Measurements from ENCODE around the gene TRPC4. TPM values are rescaled to one million over a fixed set of nuclear protein-coding genes. Genes with fewer than 3 reads are reported as not detected.

The TRPC4 gene
- total RNA-seq (10 to 100 TPM in 2 of 5 donors, 1 to 10 TPM in 2, not detected in 1; 3.9 to 12.3 (median 10.5) TPM), polyA plus RNA-seq (under 1 TPM; 0.23 to 0.37 (median 0.31) TPM)
- long read RNA-seq, donor 1: 0 reads
- long read RNA-seq, donor 2: 0 reads
- long read RNA-seq, donor 3: 0 reads
- long read RNA-seq, donor 4: 0 reads
- long read RNA-seq, donor 5: 0 reads
- long read RNA-seq, donor 6, full-length matches to known transcripts: 1 of 1 reads
- long read RNA-seq, donor 6, partial matches to known transcripts: 0 of 1 reads
- long read RNA-seq, donor 6, other reads (novel, unspliced or antisense): 0 of 1 reads
- long read RNA-seq, donor 7, full-length matches to known transcripts: 2 of 2 reads
- long read RNA-seq, donor 7, partial matches to known transcripts: 0 of 2 reads
- long read RNA-seq, donor 7, other reads (novel, unspliced or antisense): 0 of 2 reads
- long read RNA-seq, donor 8: 0 reads
- long read RNA-seq, donor 9: 0 reads
- long read RNA-seq, donor 10, full-length matches to known transcripts: 1 of 1 reads
- long read RNA-seq, donor 10, partial matches to known transcripts: 0 of 1 reads
- long read RNA-seq, donor 10, other reads (novel, unspliced or antisense): 0 of 1 reads

GRCh38 chr13:37869756-37870488 lies at the start of gene TRPC4:
TSS of gene TRPC4 (minus strand) at chr13:37869772. CDS start at chr13:37783333, 86,439 bp downstream.
- Histone ChIP-seq H3K4me1 (peaks cover 0 to 26% (median 17%) of the 10 kb centered on the region in 4 donors), H3K4me3 (peak within 1 kb of the TSS; percentile 51 to 63 (median 56)), H3K36me3 (no peaks in the 10 kb centered on the region), H3K27me3 (peaks cover 0 to 36% (median 27%) of the 10 kb centered on the region in 3 donors), H3K9me3 (no peaks in the 10 kb centered on the region), H3K27ac (peak within 1 kb of the TSS in 4 of 5 donors; percentile 38 to 70 (median 52))
- peak; percentile 31 to 76 for DNase-seq
- intact Hi-C loops (cut with DNase I; ENCODE audit: low total_unique reads): no loop called here
- TF ChIP-seq POLR2A (IDR thresholded peaks at IDR 0.05): no peak
- peak in 3 of 7 experiments; percentile 8 to 16 (median 16) for TF ChIP-seq CTCF (IDR thresholded peaks at IDR 0.05)
- 1 to 5% (median 3%) methylated on average over 13 to 43 of the region's 43 CpGs for WGBS, 5 donors

GRCh38 chr13:37918751-37919150 lies 49.2 kb upstream of the TRPC4 start:
- H3K4me3 ChIP-seq: peak overlapping the region in 1 of 4 donors; percentile 16
- peak in 1 of 2 donors; percentile 18 for DNase-seq
- no peak overlapping the region for H3K27ac ChIP-seq
- intact Hi-C loops (cut with DNase I; ENCODE audit: low total_unique reads): no loop called here
- no peaks in the 10 kb centered on the region for H3K27me3 ChIP-seq
- H3K36me3 ChIP-seq: no peaks in the 10 kb centered on the region
- H3K9me3 ChIP-seq: peaks cover 0 to 6% (median 3%) of the 10 kb centered on the region in 4 donors
- WGBS, 5 donors: 29 to 52% (median 31%) methylated on average over 4 of the region's 4 CpGs
- peaks cover 0 to 12% (median 0%) of the 10 kb centered on the region in 4 donors for H3K4me1 ChIP-seq
- TF ChIP-seq POLR2AphosphoS5 (IDR thresholded peaks at IDR 0.05): no peak
- TF ChIP-seq CTCF (IDR thresholded peaks at IDR 0.05): no peak
- no peak for TF ChIP-seq EP300 (IDR thresholded peaks at IDR 0.05)
- no peak for TF ChIP-seq POLR2A (IDR thresholded peaks at IDR 0.05)

- Histone ChIP-seq H3K27ac (no peak overlapping the region), H3K4me1 (peaks cover 0 to 12% (median 0%) of the 10 kb centered on the region in 4 donors), H3K9me3 (peaks cover 0 to 6% (median 3%) of the 10 kb centered on the region in 4 donors), H3K36me3 (no peaks in the 10 kb centered on the region), H3K27me3 (no peaks in the 10 kb centered on the region), H3K4me3 (peak overlapping the region in 1 of 4 donors; percentile 16)
- DNase-seq: no peak
- whole genome bisulfite sequencing, 5 donors: 51 to 59% (median 57%) methylated on average over 3 of the region's 3 CpGs
- intact Hi-C loops (cut with DNase I; ENCODE audit: low total_unique reads): no loop called here
- TF ChIP-seq POLR2A (IDR thresholded peaks at IDR 0.05): no peak
- no peak for TF ChIP-seq EP300 (IDR thresholded peaks at IDR 0.05)
- TF ChIP-seq POLR2AphosphoS5 (IDR thresholded peaks at IDR 0.05): no peak
- no peak for TF ChIP-seq CTCF (IDR thresholded peaks at IDR 0.05)
These were observed 48.6 kb upstream of the TRPC4 start for GRCh38 chr13:37918116-37918714.
